H1 (cell line): ENCODE data around the gene NBEA. TPM values are rescaled to one million over a fixed set of nuclear protein-coding genes. Genes with fewer than 3 reads are reported as not detected.

Experiments used
- CTCF ChIA-PET: fragments of 300-600 bp; sonication (Branson Sonifier 250); formaldehyde crosslinking; loops from one replicate; lab custom pipeline; 2021; ENCODE audit not compliant: partially characterized antibody; lab: Charles Lee
- POLR2A ChIA-PET: fragments of 300-600 bp; sonication (Branson Sonifier 250); formaldehyde crosslinking; loops from one replicate; lab custom pipeline; 2021; ENCODE audit warnings: inconsistent platforms; ENCODE audit not compliant: partially characterized antibody; lab: Charles Lee
- DNase-seq, 2 experiments: peaks; one replicate each; pipeline versions ENCODE4 v3.0.0 to v3.0.0-alpha.2; 2010 to 2022; ENCODE audit warnings: low spot score in 2 of 2, low read depth in 1 of 2, mixed read lengths in 1 of 2
- FAIRE-seq: peaks from 2 replicates; lab custom pipeline; 2011; peaks lifted over from hg19 to GRCh38; lab: Jason Lieb, UNC
- H2AFZ ChIP-seq: 2 replicates; pipeline ENCODE4 v1.8.1; 2012; ENCODE audit warnings: low read length, inconsistent platforms
- H2AK5ac ChIP-seq: 2 replicates; pipeline ENCODE4 v1.6.1; 2013; ENCODE audit warnings: low read depth, low read length
- H2BK120ac ChIP-seq: replicated peaks from 2 replicates; pipeline ENCODE3; 2013; ENCODE audit warnings: low read depth, low read length, inconsistent platforms
- H2BK12ac ChIP-seq: 2 replicates; pipeline ENCODE4 v1.6.1; 2013; ENCODE audit warnings: low read depth, low read length
- H2BK15ac ChIP-seq: 2 replicates; pipeline ENCODE4 v1.6.1; 2013; ENCODE audit warnings: low read length
- H2BK20ac ChIP-seq: 2 replicates; pipeline ENCODE4 v1.6.1; 2013; ENCODE audit warnings: low read length
- H2BK5ac ChIP-seq: 2 replicates; pipeline ENCODE4 v1.6.1; 2013; ENCODE audit warnings: low read depth, low read length
- H3K14ac ChIP-seq: 2 replicates; pipeline ENCODE4 v1.6.1; 2013; ENCODE audit warnings: inconsistent platforms; ENCODE audit not compliant: insufficient read length
- H3K18ac ChIP-seq: 2 replicates; pipeline ENCODE4 v1.6.1; 2013; ENCODE audit warnings: low read length; ENCODE audit errors: extremely low read depth
- H3K23ac ChIP-seq: 2 replicates; pipeline ENCODE4 v1.6.1; 2013; ENCODE audit warnings: inconsistent platforms; ENCODE audit not compliant: insufficient read length
- H3K23me2 ChIP-seq: 2 replicates; pipeline ENCODE4 v1.6.1; 2013; ENCODE audit warnings: low read depth, low read length
- H3K27ac ChIP-seq: 2 replicates; pipeline ENCODE4 v1.6.1; 2011; ENCODE audit warnings: low read depth, low read length, inconsistent platforms
- H3K27me3 ChIP-seq, 4 experiments: replicated peaks in 1 of 4; 1 replicate in 1 of 4; 2 replicates in 3 of 4; pipeline versions ENCODE4 v1.6.1 to v1.8.1; 2011 to 2013; ENCODE audit warnings: low read length in 3 of 4, mild to moderate bottlenecking in 3 of 4, inconsistent platforms in 2 of 4, mixed read lengths in 2 of 4, moderate library complexity in 1 of 4; ENCODE audit not compliant: control insufficient read depth in 3 of 4, insufficient read depth in 3 of 4; ENCODE audit errors: extremely low read depth in 1 of 4
- H3K36me3 ChIP-seq, 4 experiments: 2 replicates each; pipeline versions ENCODE4 v1.6.1 to v1.8.1; 2011 to 2013; ENCODE audit warnings: mild to moderate bottlenecking in 4 of 4, low read length in 3 of 4, moderate library complexity in 2 of 4, control low read depth in 1 of 4, inconsistent platforms in 1 of 4; ENCODE audit not compliant: insufficient read depth in 4 of 4, control insufficient read depth in 2 of 4
- H3K4ac ChIP-seq: replicated peaks from 2 replicates; pipeline ENCODE3; 2013; ENCODE audit warnings: low read length, low read depth, mixed read lengths, inconsistent platforms; ENCODE audit not compliant: insufficient read length
- H3K4me1 ChIP-seq, 4 experiments: replicated peaks in 1 of 4; 1 replicate in 1 of 4; 2 replicates in 3 of 4; pipeline versions ENCODE4 v1.6.1 to v1.8.1; 2011 to 2013; ENCODE audit warnings: low read length in 3 of 4, inconsistent platforms in 2 of 4, mixed read lengths in 1 of 4; ENCODE audit not compliant: insufficient read depth in 4 of 4, control insufficient read depth in 3 of 4
- H3K4me2 ChIP-seq, 2 experiments: 2 replicates each; pipeline versions ENCODE4 v1.6.1 to v1.8.1; 2011 to 2013; ENCODE audit warnings: low read depth in 2 of 2, low read length in 2 of 2, control low read depth in 1 of 2, inconsistent platforms in 1 of 2, mild to moderate bottlenecking in 1 of 2; ENCODE audit not compliant: insufficient read depth in 1 of 2
- H3K4me3 ChIP-seq, 4 experiments: fragments of 200-600, 300-600 bp in 1 of 4; sonication (generic), shearing (Covaris generic), sonication (Bioruptor Twin) in 1 of 4; 2 replicates each; pipeline versions ENCODE4 v1.5.1 to v1.8.1; 2011 to 2016; ENCODE audit warnings: low read length in 4 of 4, low read depth in 3 of 4, control low read depth in 2 of 4, inconsistent platforms in 2 of 4, mild to moderate bottlenecking in 2 of 4, mixed read lengths in 1 of 4, moderate library complexity in 1 of 4; ENCODE audit not compliant: insufficient read depth in 2 of 4; ENCODE audit errors: extremely low read depth in 1 of 4
- H3K56ac ChIP-seq: replicated peaks from 2 replicates; pipeline ENCODE3; 2013; ENCODE audit warnings: low read depth, mild to moderate bottlenecking, mixed read lengths, low read length, inconsistent platforms; ENCODE audit not compliant: insufficient read length
- H3K79me1 ChIP-seq: 2 replicates; pipeline ENCODE4 v1.6.1; 2013; ENCODE audit warnings: low read depth, low read length, control low read depth
- H3K79me2 ChIP-seq, 2 experiments: 2 replicates each; pipeline versions ENCODE4 v1.6.1 to v1.8.1; 2012 to 2013; ENCODE audit warnings: low read length in 2 of 2, mild to moderate bottlenecking in 2 of 2, inconsistent platforms in 1 of 2; ENCODE audit not compliant: insufficient read depth in 2 of 2, control insufficient read depth in 1 of 2
- H3K9ac ChIP-seq, 4 experiments: replicated peaks in 1 of 4; 1 replicate in 1 of 4; 2 replicates in 3 of 4; pipeline versions ENCODE4 v1.6.1 to v1.8.1; 2011 to 2013; ENCODE audit warnings: low read depth in 3 of 4, low read length in 3 of 4, control low read depth in 2 of 4, mild to moderate bottlenecking in 2 of 4, moderate library complexity in 2 of 4, inconsistent platforms in 1 of 4; ENCODE audit errors: extremely low read depth in 1 of 4
- H3K9me3 ChIP-seq, 2 experiments: 2 replicates each; pipeline versions ENCODE4 v1.6.1 to v1.8.1; 2012 to 2013; ENCODE audit warnings: mild to moderate bottlenecking in 2 of 2, moderate library complexity in 2 of 2, control low read depth in 1 of 2, inconsistent platforms in 1 of 2, low read depth in 1 of 2, low read length in 1 of 2, mixed read lengths in 1 of 2; ENCODE audit not compliant: insufficient read depth in 2 of 2
- H4K20me1 ChIP-seq, 2 experiments: replicated peaks in 1 of 2; 2 replicates each; pipeline versions ENCODE3 to v1.8.1; 2011 to 2013; ENCODE audit warnings: inconsistent platforms in 2 of 2, low read length in 2 of 2, mild to moderate bottlenecking in 1 of 2; ENCODE audit not compliant: insufficient read depth in 2 of 2, control insufficient read depth in 1 of 2
- H4K5ac ChIP-seq: 2 replicates; pipeline ENCODE4 v1.6.1; 2013; ENCODE audit warnings: low read length, low read depth, mixed read lengths, inconsistent platforms; ENCODE audit not compliant: insufficient read length
- H4K8ac ChIP-seq: 2 replicates; pipeline ENCODE4 v1.8.0; 2013; ENCODE audit warnings: mild to moderate bottlenecking, moderate library complexity, low read length, inconsistent platforms; ENCODE audit not compliant: insufficient read depth; ENCODE audit errors: extremely low read depth
- H4K91ac ChIP-seq: replicated peaks from 2 replicates; pipeline ENCODE3; 2013; ENCODE audit warnings: low read length, mixed read lengths, inconsistent platforms; ENCODE audit not compliant: insufficient read length
- ASH2L ChIP-seq: fragments of 200-600, 300-600 bp; sonication (generic); IDR thresholded peaks from one replicate; pipeline ENCODE4 v1.7.1; 2017; ENCODE audit warnings: low read length
- ATF3 ChIP-seq: IDR thresholded peaks from 2 replicates; pipeline ENCODE4 v1.6.1; 2011; ENCODE audit warnings: low read depth, mild to moderate bottlenecking, low read length; ENCODE audit not compliant: insufficient read depth
- EZH2 ChIP-seq: fragments of 200-600 bp; sonication (generic); IDR thresholded peaks from 2 replicates; pipeline ENCODE4 v1.7.1; 2012; ENCODE audit warnings: low read depth, mild to moderate bottlenecking, moderate library complexity, low read length, inconsistent platforms; ENCODE audit not compliant: severe bottlenecking
- GABPA ChIP-seq: IDR thresholded peaks from 2 replicates; pipeline ENCODE4 v1.6.1; 2011; ENCODE audit warnings: mild to moderate bottlenecking, low read length, moderate library complexity, borderline replicate concordance; ENCODE audit not compliant: insufficient read depth
- HDAC2 ChIP-seq, 2 experiments: fragments of 300-600 bp in 1 of 2; sonication (generic) in 1 of 2; IDR thresholded peaks; 2 replicates each; pipeline ENCODE4 v1.6.1; 2011 to 2012; ENCODE audit warnings: low read depth in 2 of 2, low read length in 2 of 2, mild to moderate bottlenecking in 2 of 2, moderate library complexity in 2 of 2, borderline replicate concordance in 1 of 2, inconsistent platforms in 1 of 2
- HDAC6 ChIP-seq: IDR thresholded peaks from one replicate; pipeline ENCODE4 v1.7.1; 2012; ENCODE audit warnings: low read depth, mild to moderate bottlenecking, inconsistent platforms, low read length, moderate library complexity
- KDM4A ChIP-seq: IDR thresholded peaks from one replicate; pipeline ENCODE4 v1.7.1; 2012; ENCODE audit warnings: low read depth, mild to moderate bottlenecking, moderate library complexity, low read length, inconsistent platforms; ENCODE audit not compliant: severe bottlenecking
- KDM5A ChIP-seq: fragments of 200-600 bp; IDR thresholded peaks from 2 replicates; pipeline ENCODE4 v1.7.1; 2012; ENCODE audit warnings: mild to moderate bottlenecking, low read length, inconsistent platforms, mixed read lengths
- MAX ChIP-seq: IDR thresholded peaks from 2 replicates; pipeline ENCODE4 v1.6.1; 2012; ENCODE audit warnings: inconsistent platforms
- SAP30 ChIP-seq: fragments of 300-600 bp; sonication (generic); IDR thresholded peaks from 2 replicates; pipeline ENCODE4 v1.7.1; 2012; ENCODE audit warnings: low read length, moderate library complexity, mild to moderate bottlenecking, inconsistent platforms; ENCODE audit not compliant: insufficient read depth, insufficient replicate concordance
- TAF7 ChIP-seq: optimal IDR thresholded peaks from 2 replicates; pipeline ENCODE3; 2011; ENCODE audit warnings: low read depth, mild to moderate bottlenecking, inconsistent platforms, low read length, moderate library complexity, borderline replicate concordance
- TCF12 ChIP-seq: IDR thresholded peaks from 2 replicates; pipeline ENCODE4 v1.6.1; 2011; ENCODE audit warnings: low read depth, mild to moderate bottlenecking, low read length
- ZNF274 ChIP-seq: IDR thresholded peaks from 2 replicates; pipeline ENCODE4 v1.7.0; 2012; ENCODE audit warnings: low read length, borderline replicate concordance; ENCODE audit errors: extremely low read depth
- polyA plus RNA-seq, 7 experiments: library from polyadenylated mRNA; depleted of rRNA in 3 of 7; stranded (reverse) in 5 of 7; unstranded in 2 of 7; fragments of >200 nt in 5 of 7; fragments of 200-250 nt in 2 of 7; gene quantifications; 1 replicate in 5 of 7; 2 replicates in 1 of 7; 4 replicates in 1 of 7; pipeline versions ENCODE4 v1.2.1 to v1.2.3, GENCODE V29; 2011 to 2013; ENCODE audit warnings: missing spikeins in 2 of 7, mixed read lengths in 2 of 7
- total RNA-seq: library from RNA; stranded (reverse); fragmentation: NEBNext Ultra II Directional; extraction: Animal tissue kit (Norgen Biotek cat#: 25700); gene quantifications from 2 replicates; pipeline ENCODE4 v1.2.1, GENCODE V29; 2021

NBEA gene
- total and polyA plus RNA-seq, 2 of the 8 experiments (the other 6 are each of a cell fraction or from before 2014, with no cell fraction given): 14.2 to 21.5 TPM

GRCh38 chr13:35549481-35549880 is 607.4 kb downstream of the NBEA start:
- no peaks in the 10 kb centered on the region for H3K36me3 ChIP-seq
- FAIRE-seq (no peak), DNase-seq (no peak)
- no peak overlapping the region for H2BK15ac ChIP-seq
- POLR2A ChIA-PET: no interaction called here
- H3K18ac ChIP-seq: no peak overlapping the region
- H2AK5ac ChIP-seq: no peak overlapping the region
- no peaks in the 10 kb centered on the region for H3K4me1 ChIP-seq
- H2BK120ac ChIP-seq: no peak overlapping the region
- H3K23me2 ChIP-seq: no peaks in the 10 kb centered on the region
- CTCF ChIA-PET: interaction anchor here (0.9 kb wide), 1 partner anchor 16 kb away, joined by 3 read pairs; no protein-coding TSS in a partner anchor
- no peaks in the 10 kb centered on the region for H4K20me1 ChIP-seq
- no peak overlapping the region for H2BK20ac ChIP-seq
- H3K79me2 ChIP-seq: no peaks in the 10 kb centered on the region
- no peaks in the 10 kb centered on the region for H3K79me1 ChIP-seq
- no peaks in the 10 kb centered on the region for H3K27me3 ChIP-seq
- no peak overlapping the region for H4K5ac ChIP-seq
- H4K91ac ChIP-seq: no peak overlapping the region
- H4K8ac ChIP-seq: no peak overlapping the region
- no peak overlapping the region for H3K4me3 ChIP-seq
- H3K4me2 ChIP-seq: no peak overlapping the region
- H3K14ac ChIP-seq: no peak overlapping the region
- H3K9me3 ChIP-seq: no peaks in the 10 kb centered on the region
- no peak overlapping the region for H3K9ac ChIP-seq
- H3K4ac ChIP-seq: no peak overlapping the region
- H2BK12ac ChIP-seq: no peak overlapping the region
- H3K27ac ChIP-seq: no peak overlapping the region
- no peak overlapping the region for H3K23ac ChIP-seq
- H3K56ac ChIP-seq: no peak overlapping the region
- no peak overlapping the region for H2BK5ac ChIP-seq
- H2AFZ ChIP-seq: no peak overlapping the region
- TF ChIP-seq HDAC6 (no peak), ATF3 (no peak), TAF7 (no peak), GABPA (no peak), MAX (no peak), SAP30 (no peak), HDAC2 (IDR thresholded peaks at IDR 0.05; ENCODE audit: borderline replicate concordance in 1 of 2, low read depth in 2 of 2, low read length in 2 of 2) (no peak), KDM4A (no peak), EZH2 (no peak), TCF12 (no peak), KDM5A (no peak), ASH2L (no peak), ZNF274 (no peak)
